ENCODE data around the gene IFNLR1. TPM values are rescaled to one million over a fixed set of nuclear protein-coding genes. Genes with fewer than 3 reads are reported as not detected.

IFNLR1 gene
- total RNA-seq, 1 donor from 2014 or later, result 7.1 TPM

- H3K36me3 Mint-ChIP-seq, result peaks cover 10% of the 10 kb centered on the region
- no peak overlapping the region for H3K27ac Mint-ChIP-seq
- no peaks in the 10 kb centered on the region for H3K27me3 Mint-ChIP-seq
- no peak for DNase-seq (ENCODE audit: extremely low spot score, unreplicated experiment)
- H3K9me3 Mint-ChIP-seq, result no peaks in the 10 kb centered on the region
- H3K4me3 Mint-ChIP-seq, result no peak overlapping the region
- no peak for TF ChIP-seq CTCF (conservative IDR thresholded peaks at IDR 0.05)
- no peaks in the 10 kb centered on the region for H3K4me1 Mint-ChIP-seq (ENCODE audit: unreplicated experiment)
These were observed 20.1 kb downstream of the IFNLR1 start for GRCh38 chr1:24167008-24167407.

- Mint-ChIP-seq H3K4me1 (ENCODE audit: unreplicated experiment) (no peaks in the 10 kb centered on the region), H3K36me3 (peaks cover 10% of the 10 kb centered on the region), H3K27ac (no peak overlapping the region), H3K27me3 (no peaks in the 10 kb centered on the region), H3K9me3 (no peaks in the 10 kb centered on the region), H3K4me3 (no peak overlapping the region)
- no peak for TF ChIP-seq CTCF (conservative IDR thresholded peaks at IDR 0.05)
- DNase-seq (ENCODE audit: extremely low spot score, unreplicated experiment), result no peak
These were observed 21.6 kb downstream of the IFNLR1 start for GRCh38 chr1:24165500-24165899.

GRCh38 chr1:24164004-24164403 is 23.1 kb downstream of the IFNLR1 start:
- H3K9me3 Mint-ChIP-seq, result no peaks in the 10 kb centered on the region
- no peak overlapping the region for H3K27ac Mint-ChIP-seq
- H3K27me3 Mint-ChIP-seq, result no peaks in the 10 kb centered on the region
- H3K4me3 Mint-ChIP-seq, result no peak overlapping the region
- no peak for DNase-seq (ENCODE audit: extremely low spot score, unreplicated experiment)
- TF ChIP-seq CTCF (conservative IDR thresholded peaks at IDR 0.05), result no peak
- no peaks in the 10 kb centered on the region for H3K4me1 Mint-ChIP-seq (ENCODE audit: unreplicated experiment)
- peaks cover 10% of the 10 kb centered on the region for H3K36me3 Mint-ChIP-seq

GRCh38 chr1:24162201-24162600 is 24.9 kb downstream of the IFNLR1 start:
- H3K27ac Mint-ChIP-seq, result no peak overlapping the region
- TF ChIP-seq CTCF (conservative IDR thresholded peaks at IDR 0.05), result no peak
- no peaks in the 10 kb centered on the region for H3K4me1 Mint-ChIP-seq (ENCODE audit: unreplicated experiment)
- H3K4me3 Mint-ChIP-seq, result no peak overlapping the region
- no peaks in the 10 kb centered on the region for H3K9me3 Mint-ChIP-seq
- H3K36me3 Mint-ChIP-seq, result peaks cover 7% of the 10 kb centered on the region
- H3K27me3 Mint-ChIP-seq, result no peaks in the 10 kb centered on the region
- no peak for DNase-seq (ENCODE audit: extremely low spot score, unreplicated experiment)

- DNase-seq (ENCODE audit: extremely low spot score, unreplicated experiment), result no peak
- no peak overlapping the region for H3K4me3 Mint-ChIP-seq
- TF ChIP-seq CTCF (conservative IDR thresholded peaks at IDR 0.05), result no peak
- H3K27me3 Mint-ChIP-seq, result no peaks in the 10 kb centered on the region
- H3K27ac Mint-ChIP-seq, result peak overlapping the region; percentile 16
- no peaks in the 10 kb centered on the region for H3K9me3 Mint-ChIP-seq
- H3K4me1 Mint-ChIP-seq (ENCODE audit: unreplicated experiment), result no peaks in the 10 kb centered on the region
- H3K36me3 Mint-ChIP-seq, result peaks cover 7% of the 10 kb centered on the region
These were observed 25.8 kb downstream of the IFNLR1 start for GRCh38 chr1:24161270-24161669.

GRCh38 chr1:24159366-24159765 is 27.7 kb downstream of the IFNLR1 start:
- H3K4me3 Mint-ChIP-seq, result no peak overlapping the region
- peaks cover 11% of the 10 kb centered on the region for H3K36me3 Mint-ChIP-seq
- H3K27ac Mint-ChIP-seq, result no peak overlapping the region
- no peaks in the 10 kb centered on the region for H3K27me3 Mint-ChIP-seq
- no peak for TF ChIP-seq CTCF (conservative IDR thresholded peaks at IDR 0.05)
- H3K9me3 Mint-ChIP-seq, result no peaks in the 10 kb centered on the region
- no peak for DNase-seq (ENCODE audit: extremely low spot score, unreplicated experiment)
- H3K4me1 Mint-ChIP-seq (ENCODE audit: unreplicated experiment), result peaks cover 3% of the 10 kb centered on the region

Data from type B pancreatic cell (in vitro differentiated cells).